Hepatocyte (in vitro differentiated cells): Measurements from ENCODE around the gene DLG2. TPM values are rescaled to one million over a fixed set of nuclear protein-coding genes. Genes with fewer than 3 reads are reported as not detected.
A peak's percentile ranks its signal among the peaks of the same experiment; 100 is the strongest.

Experiments
- DNase-seq: peaks from one replicate; pipeline ENCODE4 v3.0.0-alpha.2; 2016; ENCODE audit warnings: low spot score
- H2AFZ ChIP-seq: fragments of 200-600 bp; sonication (generic); 2 replicates; pipeline ENCODE4 v1.6.0; 2016; ENCODE audit warnings: antibody characterized with exemption, mild to moderate bottlenecking
- H3K27ac ChIP-seq: fragments of 200-600 bp; sonication (generic); 2 replicates; pipeline ENCODE4 v1.5.1; 2016; ENCODE audit warnings: mild to moderate bottlenecking
- H3K27me3 ChIP-seq: fragments of 200-600 bp; sonication (generic); 2 replicates; pipeline ENCODE4 v1.6.1; 2016
- H3K36me3 ChIP-seq: fragments of 200-600 bp; sonication (generic); replicated peaks from 2 replicates; pipeline ENCODE4 v1.5.1; 2016; ENCODE audit warnings: low read depth; ENCODE audit not compliant: insufficient read depth
- H3K4me1 ChIP-seq: fragments of 200-600 bp; sonication (generic); 2 replicates; pipeline ENCODE4 v1.5.1; 2016; ENCODE audit warnings: mild to moderate bottlenecking, moderate library complexity; ENCODE audit not compliant: insufficient read depth
- H3K4me2 ChIP-seq: fragments of 200-600 bp; sonication (generic); 2 replicates; pipeline ENCODE4 v1.6.0; 2016
- H3K4me3 ChIP-seq: fragments of 200-600 bp; sonication (generic); 2 replicates; pipeline ENCODE4 v1.5.1; 2016; ENCODE audit warnings: mild to moderate bottlenecking
- H3K79me2 ChIP-seq: fragments of 200-600 bp; sonication (generic); 2 replicates; pipeline ENCODE4 v1.6.0; 2017; ENCODE audit warnings: mild to moderate bottlenecking
- H3K9me2 ChIP-seq: fragments of 200-600 bp; sonication (generic); replicated peaks from 2 replicates; pipeline ENCODE4 v1.6.0; 2017; ENCODE audit warnings: mild to moderate bottlenecking; ENCODE audit not compliant: insufficient read depth
- H3K9me3 ChIP-seq: fragments of 200-600 bp; sonication (generic); 2 replicates; pipeline ENCODE4 v1.5.1; 2016; ENCODE audit warnings: low read depth, mild to moderate bottlenecking
- H4K20me1 ChIP-seq: fragments of 200-600 bp; sonication (generic); 2 replicates; pipeline ENCODE4 v1.6.0; 2016; ENCODE audit warnings: mild to moderate bottlenecking; ENCODE audit not compliant: insufficient read depth, poor library complexity, severe bottlenecking
- CTCF ChIP-seq: fragments of 200-600 bp; sonication (generic); IDR thresholded peaks from 2 replicates; pipeline ENCODE4 v1.5.1; 2016; ENCODE audit warnings: antibody characterized with exemption, mild to moderate bottlenecking; ENCODE audit not compliant: poor library complexity
- EZH2 ChIP-seq: fragments of 200-600 bp; sonication (generic); IDR thresholded peaks from 2 replicates; pipeline ENCODE4 v1.6.1; 2016; ENCODE audit warnings: antibody characterized with exemption, mild to moderate bottlenecking, borderline replicate concordance
- EZH2phosphoT487 ChIP-seq: fragments of 200-600 bp; sonication (generic); IDR thresholded peaks from one replicate; pipeline ENCODE4 v1.6.1; 2018; ENCODE audit warnings: antibody characterized with exemption, mild to moderate bottlenecking, low read depth, moderate library complexity; ENCODE audit not compliant: unreplicated experiment, severe bottlenecking
- WGBS: methylation state at CpG from one replicate; pipeline ENCODE4 v1.1.6; 2016; ENCODE audit warnings: low lambda C conversion rate; ENCODE audit errors: missing lambda C conversion rate; 5-methylcytosine and 5-hydroxymethylcytosine counted together
- polyA plus RNA-seq: library from polyadenylated mRNA; unstranded; fragments of >200 nt; fragmentation: Nextera tagmentation; extraction: Ambion mirVana; gene quantifications from 2 replicates; pipeline ENCODE4 v1.2.1, GENCODE V29; 2016
- total RNA-seq: library from RNA; depleted of rRNA; stranded (reverse); fragments of >200 nt; gene quantifications from 2 replicates; pipeline ENCODE4 v1.2.3, GENCODE V29; 2014

The DLG2 gene
- total and polyA plus RNA-seq, 2 experiments from 2014 or later, result 2.6 to 6.8 TPM

- H3K36me3 ChIP-seq, result no peaks in the 10 kb centered on the region
- H2AFZ ChIP-seq, result no peak overlapping the region
- H3K9me3 ChIP-seq, result no peaks in the 10 kb centered on the region
- H3K27me3 ChIP-seq, result no peaks in the 10 kb centered on the region
- H3K79me2 ChIP-seq, result no peaks in the 10 kb centered on the region
- H4K20me1 ChIP-seq, result no peaks in the 10 kb centered on the region
- WGBS, result 57% methylated on average over 5 of the region's 5 CpGs
- peak overlapping the region; percentile 21 for H3K27ac ChIP-seq
- no peak overlapping the region for H3K4me3 ChIP-seq
- H3K4me2 ChIP-seq, result no peak overlapping the region
- no peaks in the 10 kb centered on the region for H3K9me2 ChIP-seq
- no peaks in the 10 kb centered on the region for H3K4me1 ChIP-seq
- DNase-seq, result peak; percentile 56
- TF ChIP-seq CTCF (peak; percentile 7), EZH2 (no peak)
These were observed 1916.0 kb downstream of the DLG2 start for GRCh38 chr11:83711106-83711527.

GRCh38 chr11:83709434-83709833 is 1917.7 kb downstream of the DLG2 start:
- no peaks in the 10 kb centered on the region for H3K79me2 ChIP-seq
- DNase-seq, result no peak

GRCh38 chr11:83706566-83706965 is 1920.6 kb downstream of the DLG2 start:
- Histone ChIP-seq H3K79me2 (no peaks in the 10 kb centered on the region), H2AFZ (no peak overlapping the region), H3K9me2 (no peaks in the 10 kb centered on the region), H3K27me3 (no peaks in the 10 kb centered on the region), H3K4me1 (no peaks in the 10 kb centered on the region), H3K9me3 (no peaks in the 10 kb centered on the region), H3K36me3 (no peaks in the 10 kb centered on the region), H3K4me2 (no peak overlapping the region), H4K20me1 (no peaks in the 10 kb centered on the region), H3K27ac (no peak overlapping the region), H3K4me3 (no peak overlapping the region)
- TF ChIP-seq EZH2phosphoT487, result no peak
- TF ChIP-seq EZH2, result no peak
- no peak for TF ChIP-seq CTCF
- DNase-seq, result no peak
- WGBS, result 78% methylated on average over 6 of the region's 6 CpGs

More at GRCh38 chr11:83709434-83709833, 1917.7 kb downstream of the DLG2 start:
- H3K27me3 ChIP-seq, result no peaks in the 10 kb centered on the region
- no peak overlapping the region for H3K4me3 ChIP-seq
- H3K36me3 ChIP-seq, result no peaks in the 10 kb centered on the region
- no peak for TF ChIP-seq EZH2phosphoT487
- no peak for TF ChIP-seq EZH2
- no peak for TF ChIP-seq CTCF
- no peaks in the 10 kb centered on the region for H3K9me2 ChIP-seq
- no peak overlapping the region for H3K4me2 ChIP-seq
- no peak overlapping the region for H2AFZ ChIP-seq
- no peaks in the 10 kb centered on the region for H4K20me1 ChIP-seq
- no peaks in the 10 kb centered on the region for H3K4me1 ChIP-seq
- H3K9me3 ChIP-seq, result no peaks in the 10 kb centered on the region
- H3K27ac ChIP-seq, result no peak overlapping the region

- H3K27ac ChIP-seq, result no peak overlapping the region
- no peak for DNase-seq
- H3K9me2 ChIP-seq, result no peaks in the 10 kb centered on the region
- H3K4me1 ChIP-seq, result no peaks in the 10 kb centered on the region
- H3K4me2 ChIP-seq, result no peak overlapping the region
- 88% methylated on average over 2 of the region's 2 CpGs for WGBS
- no peak overlapping the region for H2AFZ ChIP-seq
- no peaks in the 10 kb centered on the region for H4K20me1 ChIP-seq
- no peaks in the 10 kb centered on the region for H3K36me3 ChIP-seq
- no peaks in the 10 kb centered on the region for H3K79me2 ChIP-seq
- H3K9me3 ChIP-seq, result no peaks in the 10 kb centered on the region
- H3K4me3 ChIP-seq, result no peak overlapping the region
- no peaks in the 10 kb centered on the region for H3K27me3 ChIP-seq
- no peak for TF ChIP-seq EZH2
- TF ChIP-seq EZH2phosphoT487, result no peak
- TF ChIP-seq CTCF, result no peak
These were observed 1924.3 kb downstream of the DLG2 start for GRCh38 chr11:83702796-83703195.
